HepG2 (cell line): Measurements from ENCODE around the gene EIF6. TPM values are rescaled to one million over a fixed set of nuclear protein-coding genes. Genes with fewer than 3 reads are reported as not detected.

Source experiments
- AKNA ChIP-seq: sonication (generic); formaldehyde crosslinking; IDR thresholded peaks from 2 replicates; pipeline ENCODE4 v1.4.0; 2020; ENCODE audit warnings: missing genetic modification reagents, borderline replicate concordance
- BHLHE40 ChIP-seq: IDR thresholded peaks from 2 replicates; pipeline ENCODE4 v1.6.1; 2011; ENCODE audit warnings: low read length, improper control_type of control experiment
- E2F2 ChIP-seq: sonication (generic); formaldehyde crosslinking; IDR thresholded peaks from 2 replicates; pipeline ENCODE4 v1.4.0; 2020; ENCODE audit warnings: missing genetic modification reagents, borderline replicate concordance
- JUND ChIP-seq: sonication (generic); formaldehyde crosslinking; IDR thresholded peaks from 2 replicates; pipeline ENCODE4 v1.8.0; 2022; ENCODE audit warnings: mild to moderate bottlenecking, missing genetic modification reagents
- MYPOP ChIP-seq: sonication (generic); formaldehyde crosslinking; IDR thresholded peaks from 2 replicates; pipeline ENCODE4 v1.8.1; 2023; ENCODE audit warnings: mild to moderate bottlenecking, moderate library complexity, missing genetic modification reagents
- NFATC3 ChIP-seq: sonication (generic); formaldehyde crosslinking; IDR thresholded peaks from 2 replicates; pipeline ENCODE4 v1.5.1; 2020; ENCODE audit warnings: mild to moderate bottlenecking, missing genetic modification reagents
- NR2F6 ChIP-seq, 2 experiments: IDR thresholded peaks; 2 replicates each; pipeline ENCODE4 v1.6.1; 2016; ENCODE audit warnings: antibody characterized with exemption in 1 of 2, mild to moderate bottlenecking in 1 of 2
- ZC3H13 ChIP-seq: sonication (generic); formaldehyde crosslinking; IDR thresholded peaks from 2 replicates; pipeline ENCODE4 v1.8.1; 2023; ENCODE audit warnings: mild to moderate bottlenecking, missing genetic modification reagents, moderate library complexity
- ZFP36L2 ChIP-seq: sonication (generic); formaldehyde crosslinking; IDR thresholded peaks from 2 replicates; pipeline ENCODE4 v1.4.0; 2020; ENCODE audit warnings: missing genetic modification reagents
- ZNF160 ChIP-seq: sonication (generic); formaldehyde crosslinking; IDR thresholded peaks from 2 replicates; pipeline ENCODE4 v1.8.0; 2022; ENCODE audit warnings: mild to moderate bottlenecking, inconsistent platforms, missing genetic modification reagents
- ZNF556 ChIP-seq: sonication (generic); formaldehyde crosslinking; IDR thresholded peaks from 2 replicates; pipeline ENCODE4 v1.4.0; 2020; ENCODE audit warnings: mild to moderate bottlenecking, missing genetic modification reagents, borderline replicate concordance
- ZNF850 ChIP-seq: sonication (generic); formaldehyde crosslinking; conservative IDR thresholded peaks from 2 replicates; pipeline ENCODE4 v1.9.0; 2021; ENCODE audit warnings: mild to moderate bottlenecking, missing genetic modification reagents
- polyA plus RNA-seq, 8 experiments: library from polyadenylated mRNA; depleted of rRNA in 3 of 8; stranded (reverse) in 7 of 8; unstranded in 1 of 8; fragments of >200 nt; fragmentation: Illumina TruSeq in 4 of 8; extraction: Trizol in 4 of 8; gene quantifications; 2 replicates each; pipeline versions ENCODE4 v1.2.1 to v1.2.3, GENCODE V29; 2011 to 2016; ENCODE audit warnings: low read depth in 4 of 8, missing spikeins in 1 of 8, mixed read lengths in 1 of 8; ENCODE audit not compliant: insufficient read depth in 1 of 8
- total RNA-seq, 5 experiments: library from RNA; depleted of rRNA; stranded (reverse); fragments of >200 nt; fragmentation: Illumina TruSeq; extraction: Trizol; gene quantifications; 2 replicates each; pipeline ENCODE4 v1.2.3, GENCODE V29; 2016; ENCODE audit warnings: low read depth in 1 of 5
- TF ChIP-seq, protein P1 (sequence below): sonication (generic); formaldehyde crosslinking; IDR thresholded peaks from 2 replicates; pipeline ENCODE4 v1.4.0; 2020; ENCODE audit warnings: missing genetic modification reagents
- TF ChIP-seq, protein P2 (sequence below): IDR thresholded peaks from 2 replicates; pipeline ENCODE4 v1.6.1; 2016; ENCODE audit warnings: low read depth, control low read depth
- TF ChIP-seq, protein P3 (sequence below): sonication (generic); formaldehyde crosslinking; IDR thresholded peaks from 2 replicates; pipeline ENCODE4 v1.4.0; 2020; ENCODE audit warnings: low read depth, mild to moderate bottlenecking, missing genetic modification reagents

Gene EIF6
- total and polyA plus RNA-seq, 2 of the 13 experiments (the other 11 are each of a cell fraction or from before 2014, with no cell fraction given), result 462 to 466 TPM

GRCh38 chr20:35283441-35284266 lies 918 bp downstream of the EIF6 start (continued):
- TF ChIP-seq, protein P1, sequence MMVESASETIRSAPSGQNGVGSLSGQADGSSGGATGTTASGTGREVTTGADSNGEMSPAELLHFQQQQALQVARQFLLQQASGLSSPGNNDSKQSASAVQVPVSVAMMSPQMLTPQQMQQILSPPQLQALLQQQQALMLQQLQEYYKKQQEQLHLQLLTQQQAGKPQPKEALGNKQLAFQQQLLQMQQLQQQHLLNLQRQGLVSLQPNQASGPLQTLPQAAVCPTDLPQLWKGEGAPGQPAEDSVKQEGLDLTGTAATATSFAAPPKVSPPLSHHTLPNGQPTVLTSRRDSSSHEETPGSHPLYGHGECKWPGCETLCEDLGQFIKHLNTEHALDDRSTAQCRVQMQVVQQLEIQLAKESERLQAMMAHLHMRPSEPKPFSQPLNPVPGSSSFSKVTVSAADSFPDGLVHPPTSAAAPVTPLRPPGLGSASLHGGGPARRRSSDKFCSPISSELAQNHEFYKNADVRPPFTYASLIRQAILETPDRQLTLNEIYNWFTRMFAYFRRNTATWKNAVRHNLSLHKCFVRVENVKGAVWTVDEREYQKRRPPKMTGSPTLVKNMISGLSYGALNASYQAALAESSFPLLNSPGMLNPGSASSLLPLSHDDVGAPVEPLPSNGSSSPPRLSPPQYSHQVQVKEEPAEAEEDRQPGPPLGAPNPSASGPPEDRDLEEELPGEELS (CRISPR knock-in tag), result 0 out of 2 replicates have a peak, but pooled peaks have one; percentile 18
- TF ChIP-seq BHLHE40 (peak; percentile 70), JUND (0 out of 2 replicates have a peak, but pooled peaks have one; percentile 22), ZC3H13 (CRISPR knock-in tag) (0 out of 2 replicates have a peak, but pooled peaks have one; percentile 65), AKNA (no peak), NFATC3 (peak; percentile 56; the same call in 1 of the 2 replicates), ZNF850 (0 out of 2 replicates have a peak, but pooled peaks have one; percentile 8), NR2F6 (IDR thresholded peaks at IDR 0.05) (peak; percentile 3; the same call in 1 of the 2 replicates), NR2F6 (CRISPR knock-in tag; IDR thresholded peaks at IDR 0.05) (no peak), MYPOP (CRISPR knock-in tag) (0 out of 2 replicates have a peak, but pooled peaks have one; percentile 29), ZFP36L2 (CRISPR knock-in tag) (0 out of 2 replicates have a peak, but pooled peaks have one; percentile 12), E2F2 (CRISPR knock-in tag) (peak; percentile 43; the same call in 1 of the 2 replicates), ZNF160 (peak; percentile 84; the same call in 1 of the 2 replicates), ZNF556 (CRISPR knock-in tag) (no peak)
- TF ChIP-seq, protein P2, sequence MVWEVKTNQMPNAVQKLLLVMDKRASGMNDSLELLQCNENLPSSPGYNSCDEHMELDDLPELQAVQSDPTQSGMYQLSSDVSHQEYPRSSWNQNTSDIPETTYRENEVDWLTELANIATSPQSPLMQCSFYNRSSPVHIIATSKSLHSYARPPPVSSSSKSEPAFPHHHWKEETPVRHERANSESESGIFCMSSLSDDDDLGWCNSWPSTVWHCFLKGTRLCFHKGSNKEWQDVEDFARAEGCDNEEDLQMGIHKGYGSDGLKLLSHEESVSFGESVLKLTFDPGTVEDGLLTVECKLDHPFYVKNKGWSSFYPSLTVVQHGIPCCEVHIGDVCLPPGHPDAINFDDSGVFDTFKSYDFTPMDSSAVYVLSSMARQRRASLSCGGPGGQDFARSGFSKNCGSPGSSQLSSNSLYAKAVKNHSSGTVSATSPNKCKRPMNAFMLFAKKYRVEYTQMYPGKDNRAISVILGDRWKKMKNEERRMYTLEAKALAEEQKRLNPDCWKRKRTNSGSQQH, result 0 out of 2 replicates have a peak, but pooled peaks have one; percentile 23
- TF ChIP-seq, protein P3, sequence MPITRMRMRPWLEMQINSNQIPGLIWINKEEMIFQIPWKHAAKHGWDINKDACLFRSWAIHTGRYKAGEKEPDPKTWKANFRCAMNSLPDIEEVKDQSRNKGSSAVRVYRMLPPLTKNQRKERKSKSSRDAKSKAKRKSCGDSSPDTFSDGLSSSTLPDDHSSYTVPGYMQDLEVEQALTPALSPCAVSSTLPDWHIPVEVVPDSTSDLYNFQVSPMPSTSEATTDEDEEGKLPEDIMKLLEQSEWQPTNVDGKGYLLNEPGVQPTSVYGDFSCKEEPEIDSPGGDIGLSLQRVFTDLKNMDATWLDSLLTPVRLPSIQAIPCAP (CRISPR knock-in tag), result 0 out of 2 replicates have a peak, but pooled peaks have one; percentile 60
